GM20000 (cell line): ENCODE data around the gene ARR3.

Experiments used
- DNase-seq: peaks from one replicate; pipeline ENCODE4 v3.0.0; 2012; ENCODE audit warnings: low spot score
- CTCF ChIP-seq: IDR thresholded peaks from 2 replicates; pipeline ENCODE4 v1.5.1; 2012; ENCODE audit warnings: mild to moderate bottlenecking, control low read depth; ENCODE audit errors: extremely low read depth, missing control alignments

The ARR3 gene

GRCh38 chrX:70280573-70280972 is 12.4 kb downstream of the ARR3 start:
- no peak for TF ChIP-seq CTCF
- DNase-seq, result no peak

GRCh38 chrX:70281951-70282350 is 13.8 kb downstream of the ARR3 start, which contains the start of gene RAB41:
TSS of gene RAB41 (plus strand) at chrX:70282172. CDS start at chrX:70282218, 46 bp downstream.
- TF ChIP-seq CTCF, result no peak

GRCh38 chrX:70289168-70289792 is 21.1 kb downstream of the ARR3 start:
- DNase-seq, result no peak
- no peak for TF ChIP-seq CTCF

More at GRCh38 chrX:70281951-70282350, 13.8 kb downstream of the ARR3 start, which contains the start of gene RAB41:
- no peak for DNase-seq

- no peak for TF ChIP-seq CTCF
- peak; percentile 90 for DNase-seq
Measured at GRCh38 chrX:70289793-70290770, 21.9 kb downstream of the ARR3 start, which contains the start of the genes KIF4A and PDZD11. TSS of gene KIF4A (plus strand) at chrX:70290104. CDS start at chrX:70290459, 355 bp downstream. TSS of gene PDZD11 (minus strand) at chrX:70289927. CDS start at chrX:70289341, 586 bp downstream.

GRCh38 chrX:70292788-70293187 is 24.7 kb downstream of the ARR3 start:
- DNase-seq, result no peak
- TF ChIP-seq CTCF, result no peak

- TF ChIP-seq CTCF, result no peak
- DNase-seq, result no peak
Measured at GRCh38 chrX:70293621-70294020, 25.5 kb downstream of the ARR3 start.

GRCh38 chrX:70301716-70302115 is 33.6 kb downstream of the ARR3 start:
- DNase-seq, result no peak
- no peak for TF ChIP-seq CTCF
